ENCODE measurements around the gene ACTN4. TPM values are rescaled to one million over a fixed set of nuclear protein-coding genes. Genes with fewer than 3 reads are reported as not detected.

The ACTN4 gene
- total and polyA plus RNA-seq, 2 of the 4 experiments (the other 2 are of a cell fraction), result 541 to 659 TPM

DNA sequence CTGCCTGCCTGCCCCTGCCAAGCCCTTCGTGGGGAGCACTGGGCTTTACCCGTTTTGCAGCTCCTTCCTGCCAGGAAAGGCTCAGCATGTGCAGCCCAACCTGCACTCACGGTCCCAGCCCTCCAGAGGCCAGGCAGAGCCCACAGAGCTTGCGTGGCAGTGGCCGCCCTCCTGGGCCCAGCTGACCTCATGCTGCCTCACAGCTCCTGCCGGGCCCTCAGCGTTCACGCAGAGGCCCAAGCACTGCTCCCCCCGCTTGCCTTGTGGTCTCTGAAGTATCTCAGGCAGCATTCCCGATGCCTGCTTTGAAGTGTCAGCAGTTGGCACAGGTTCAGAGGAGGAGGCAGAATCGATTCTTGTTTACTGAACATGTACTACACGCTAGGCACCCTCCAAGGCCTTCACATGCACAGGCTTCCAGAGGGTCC is 64.3 kb downstream of the ACTN4 start:
- peak overlapping the region; percentile 63 for H3K27ac ChIP-seq (ENCODE audit: insufficient read depth, low read length)
- H2AFZ ChIP-seq (replicated peaks; ENCODE audit: low read length, poor library complexity), result peak overlapping the region; percentile 73
- peak; percentile 94 for ATAC-seq (ENCODE audit: low read depth)
- no peak overlapping the region for H3K4me2 ChIP-seq (ENCODE audit: low read depth, low read length)
- H3K79me1 ChIP-seq (ENCODE audit: low read depth in 1 of 2, low read length in 2 of 2), result peaks cover 48 to 90% of the 10 kb centered on the region in 2 experiments
- peak overlapping the region; percentile 10 for H3K18ac ChIP-seq (ENCODE audit: low read depth, low read length)
- in situ Hi-C loops (cut with MboI; ENCODE audit: low sequenced_read_pairs), result no loop called here
- H2BK15ac ChIP-seq (ENCODE audit: low read depth, low read length), result no peak overlapping the region; the same call in 2 of the 3 replicates
- no TSS peak for BruUV-seq (replicated peaks)
- H4K8ac ChIP-seq (ENCODE audit: low read depth in 2 of 2, low read length in 2 of 2), result peak overlapping the region in 1 of 2 experiments; percentile 83; a peak in 2 of 4 replicates
- H4K20me1 ChIP-seq (ENCODE audit: insufficient read depth, low read length), result peaks cover 31% of the 10 kb centered on the region
- intact Hi-C loops (cut with micrococcal nuclease), result loop anchor here (1.0 to 2.0 kb wide), 2 partner anchors 9 to 63 kb away; no protein-coding TSS in a partner anchor
- H2BK120ac ChIP-seq (ENCODE audit: low read depth, low read length), result peak overlapping the region; percentile 77
- H2AK9ac ChIP-seq (replicated peaks; ENCODE audit: low read depth, low read length, poor library complexity), result peak overlapping the region; percentile 98
- dilution Hi-C loops (cut with HindIII; ENCODE audit: low sequenced_read_pairs, unreplicated experiment), result no loop called here
- peak overlapping the region; percentile 92 for H3K4ac ChIP-seq (ENCODE audit: low read depth, low read length)
- no peaks in the 10 kb centered on the region for H3K9me3 ChIP-seq (ENCODE audit: control insufficient read depth, insufficient read depth, low read length)
- peaks cover 83% of the 10 kb centered on the region for H3K36me3 ChIP-seq (ENCODE audit: control insufficient read depth, insufficient read depth, low read length)
- H3K4me1 ChIP-seq (ENCODE audit: control insufficient read depth, insufficient read depth, low read length), result peaks cover 45% of the 10 kb centered on the region
- H4K5ac ChIP-seq (ENCODE audit: low read depth, low read length), result peak overlapping the region; percentile 45
- peak overlapping the region; percentile 82 for H2BK5ac ChIP-seq (ENCODE audit: low read depth, low read length, poor library complexity, severe bottlenecking)
- peak overlapping the region; percentile 88 for H3K14ac ChIP-seq (replicated peaks; ENCODE audit: low read depth, low read length)
- no peak overlapping the region for H3K56ac ChIP-seq (ENCODE audit: extremely low read depth, insufficient read depth, low read length)
- H3K23ac ChIP-seq (ENCODE audit: low read depth, low read length), result peak overlapping the region; percentile 79; the same call in 1 of the 2 replicates
- peak overlapping the region; percentile 0; the same call in 1 of the 2 replicates for H3K9ac ChIP-seq (ENCODE audit: low read depth, low read length)
- ChIA-PET POLR2A (ENCODE audit: unreplicated experiment) (interaction anchor here (0.5 to 1.1 kb wide), 4 partner anchors 58 to 130 kb away, joined by 3 to 5 read pairs (median 3); no protein-coding TSS in a partner anchor), CTCF (interaction anchor here (0.5 to 1.7 kb wide), 5 partner anchors 38 to 218 kb away, joined by 3 to 4 read pairs (median 3); partner anchors contain the start of genes MRPS12 and SARS2)
- no peaks in the 10 kb centered on the region for H3K27me3 ChIP-seq (ENCODE audit: control insufficient read depth, insufficient read depth, low read length)
- peaks cover 20% of the 10 kb centered on the region; the same call in 1 of the 2 replicates for H3K9me1 ChIP-seq (ENCODE audit: insufficient read depth, low read length)
- peak overlapping the region; percentile 80 for H4K91ac ChIP-seq (ENCODE audit: insufficient read depth, low read depth, low read length)
- no peak overlapping the region for H3K4me3 ChIP-seq (ENCODE audit: insufficient read depth, low read depth, low read length)
- WGBS, 2 experiments (ENCODE audit: extremely low coverage in 2 of 2, insufficient read length in 1 of 2), result 0% methylated on average over 4 of the region's 12 CpGs; no CpG with 5 or more reads in 1 of the 2 experiments
- peak overlapping the region; percentile 36 for H2BK20ac ChIP-seq (ENCODE audit: low read depth, low read length)
- H2AK5ac ChIP-seq (ENCODE audit: low read depth, low read length), result peak overlapping the region; percentile 98
- DNase-seq, result peak; percentile 97
- TF ChIP-seq RAD21 (IDR thresholded peaks at IDR 0.05; ENCODE audit: low read length), result peak; percentile 67
- TF ChIP-seq NFE2L2 (IDR thresholded peaks at IDR 0.05; ENCODE audit: low read depth, low read length), result no peak
- TF ChIP-seq MXI1 (IDR thresholded peaks at IDR 0.05; ENCODE audit: borderline replicate concordance, low read depth, low read length), result peak; percentile 91
- TF ChIP-seq POLR2A (IDR thresholded peaks at IDR 0.05; ENCODE audit: low read depth, low read length), result no peak
- TF ChIP-seq RCOR1 (IDR thresholded peaks at IDR 0.05; ENCODE audit: insufficient replicate concordance, low read length), result no peak
- TF ChIP-seq MAFK (IDR thresholded peaks at IDR 0.05; ENCODE audit: low read depth, low read length), result peak; percentile 67
- TF ChIP-seq RFX5 (IDR thresholded peaks at IDR 0.05; ENCODE audit: low read depth, low read length), result 0 out of 2 replicates have a peak, but pooled peaks have one; percentile 28
- TF ChIP-seq SMC3 (IDR thresholded peaks at IDR 0.05; ENCODE audit: low read depth, low read length), result peak; percentile 51
- TF ChIP-seq CHD1 (IDR thresholded peaks at IDR 0.05; ENCODE audit: low read depth, low read length), result no peak
- TF ChIP-seq, protein P1, sequence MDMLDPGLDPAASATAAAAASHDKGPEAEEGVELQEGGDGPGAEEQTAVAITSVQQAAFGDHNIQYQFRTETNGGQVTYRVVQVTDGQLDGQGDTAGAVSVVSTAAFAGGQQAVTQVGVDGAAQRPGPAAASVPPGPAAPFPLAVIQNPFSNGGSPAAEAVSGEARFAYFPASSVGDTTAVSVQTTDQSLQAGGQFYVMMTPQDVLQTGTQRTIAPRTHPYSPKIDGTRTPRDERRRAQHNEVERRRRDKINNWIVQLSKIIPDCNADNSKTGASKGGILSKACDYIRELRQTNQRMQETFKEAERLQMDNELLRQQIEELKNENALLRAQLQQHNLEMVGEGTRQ (IDR thresholded peaks at IDR 0.05; ENCODE audit: low read depth, low read length), result peak; percentile 67
- TF ChIP-seq, protein P2, sequence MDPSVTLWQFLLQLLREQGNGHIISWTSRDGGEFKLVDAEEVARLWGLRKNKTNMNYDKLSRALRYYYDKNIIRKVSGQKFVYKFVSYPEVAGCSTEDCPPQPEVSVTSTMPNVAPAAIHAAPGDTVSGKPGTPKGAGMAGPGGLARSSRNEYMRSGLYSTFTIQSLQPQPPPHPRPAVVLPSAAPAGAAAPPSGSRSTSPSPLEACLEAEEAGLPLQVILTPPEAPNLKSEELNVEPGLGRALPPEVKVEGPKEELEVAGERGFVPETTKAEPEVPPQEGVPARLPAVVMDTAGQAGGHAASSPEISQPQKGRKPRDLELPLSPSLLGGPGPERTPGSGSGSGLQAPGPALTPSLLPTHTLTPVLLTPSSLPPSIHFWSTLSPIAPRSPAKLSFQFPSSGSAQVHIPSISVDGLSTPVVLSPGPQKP (IDR thresholded peaks at IDR 0.05; ENCODE audit: borderline replicate concordance, low read depth, low read length), result no peak
- peak; percentile 84 for TF ChIP-seq BHLHE40 (IDR thresholded peaks at IDR 0.05; ENCODE audit: low read depth, low read length)
- TF ChIP-seq, protein P3, sequence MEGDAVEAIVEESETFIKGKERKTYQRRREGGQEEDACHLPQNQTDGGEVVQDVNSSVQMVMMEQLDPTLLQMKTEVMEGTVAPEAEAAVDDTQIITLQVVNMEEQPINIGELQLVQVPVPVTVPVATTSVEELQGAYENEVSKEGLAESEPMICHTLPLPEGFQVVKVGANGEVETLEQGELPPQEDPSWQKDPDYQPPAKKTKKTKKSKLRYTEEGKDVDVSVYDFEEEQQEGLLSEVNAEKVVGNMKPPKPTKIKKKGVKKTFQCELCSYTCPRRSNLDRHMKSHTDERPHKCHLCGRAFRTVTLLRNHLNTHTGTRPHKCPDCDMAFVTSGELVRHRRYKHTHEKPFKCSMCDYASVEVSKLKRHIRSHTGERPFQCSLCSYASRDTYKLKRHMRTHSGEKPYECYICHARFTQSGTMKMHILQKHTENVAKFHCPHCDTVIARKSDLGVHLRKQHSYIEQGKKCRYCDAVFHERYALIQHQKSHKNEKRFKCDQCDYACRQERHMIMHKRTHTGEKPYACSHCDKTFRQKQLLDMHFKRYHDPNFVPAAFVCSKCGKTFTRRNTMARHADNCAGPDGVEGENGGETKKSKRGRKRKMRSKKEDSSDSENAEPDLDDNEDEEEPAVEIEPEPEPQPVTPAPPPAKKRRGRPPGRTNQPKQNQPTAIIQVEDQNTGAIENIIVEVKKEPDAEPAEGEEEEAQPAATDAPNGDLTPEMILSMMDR (conservative IDR thresholded peaks at IDR 0.05; ENCODE audit: low read depth, low read length), result peak; percentile 39
- TF ChIP-seq CEBPB (IDR thresholded peaks at IDR 0.05; ENCODE audit: low read depth, low read length), result no peak
- TF ChIP-seq MAZ (IDR thresholded peaks at IDR 0.05; ENCODE audit: borderline replicate concordance, low read depth, low read length), result peak; percentile 81

Data from IMR-90 (cell line).